Measurements from ENCODE around the gene CLIC5. TPM values are rescaled to one million over a fixed set of nuclear protein-coding genes. Genes with fewer than 3 reads are reported as not detected.

CLIC5 gene
- total RNA-seq, 3 donors from 2014 or later, result 1.5 to 2.9 (median 1.6) TPM

DNA sequence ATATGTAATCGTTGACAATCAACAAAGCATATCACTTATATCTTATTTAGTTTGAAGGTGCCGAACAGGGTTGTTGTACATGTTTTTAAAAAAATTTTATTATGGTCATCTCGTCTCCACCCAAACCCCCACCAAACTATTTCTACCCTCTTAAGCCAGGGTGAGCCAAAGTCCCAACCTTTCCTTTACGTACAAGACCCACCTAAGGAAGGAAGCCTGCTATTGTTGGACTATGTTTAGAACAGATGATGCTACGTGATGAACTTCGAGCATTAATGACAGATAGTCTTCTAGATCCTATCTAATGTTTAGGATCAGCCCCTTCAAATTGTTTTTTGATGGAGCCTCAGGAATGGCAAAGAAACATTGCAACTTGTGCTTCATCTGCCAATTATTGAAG lies 44.4 kb downstream of the CLIC5 start:
- Mint-ChIP-seq H3K4me3 (no peak overlapping the region), H3K27me3 (ENCODE audit: low read depth) (no peaks in the 10 kb centered on the region), H3K36me3 (ENCODE audit: insufficient read depth) (no peaks in the 10 kb centered on the region), H3K4me1 (ENCODE audit: low read depth) (peaks cover 18% of the 10 kb centered on the region), H3K9me3 (peaks cover 4% of the 10 kb centered on the region)
- no peak for DNase-seq
- no peak for ATAC-seq

DNA sequence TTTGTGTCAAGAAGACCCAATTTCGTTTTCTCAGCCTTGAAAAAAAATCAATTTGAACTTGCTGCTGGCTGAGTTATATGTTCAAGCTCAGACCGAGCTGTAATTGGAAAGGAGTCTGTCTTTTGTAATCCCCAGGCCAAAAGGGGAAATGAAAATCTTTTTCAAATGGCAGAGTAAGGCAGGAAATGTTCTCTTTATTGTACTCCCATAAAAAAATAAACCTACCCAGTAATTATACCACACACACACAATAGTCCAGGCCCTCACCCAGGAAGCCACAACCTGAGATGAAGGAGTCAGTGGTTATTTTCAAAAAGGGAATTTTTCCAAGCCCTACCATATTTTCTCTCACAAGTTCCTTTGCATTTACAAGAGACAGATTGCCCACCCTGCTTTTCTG lies 45.3 kb downstream of the CLIC5 start:
- H3K36me3 Mint-ChIP-seq (ENCODE audit: insufficient read depth), result no peaks in the 10 kb centered on the region
- ATAC-seq (no peak), DNase-seq (no peak)
- H3K4me1 Mint-ChIP-seq (ENCODE audit: low read depth), result peaks cover 18% of the 10 kb centered on the region
- no peaks in the 10 kb centered on the region for H3K27me3 Mint-ChIP-seq (ENCODE audit: low read depth)
- H3K9me3 Mint-ChIP-seq, result peaks cover 4% of the 10 kb centered on the region
- H3K4me3 Mint-ChIP-seq, result no peak overlapping the region

DNA sequence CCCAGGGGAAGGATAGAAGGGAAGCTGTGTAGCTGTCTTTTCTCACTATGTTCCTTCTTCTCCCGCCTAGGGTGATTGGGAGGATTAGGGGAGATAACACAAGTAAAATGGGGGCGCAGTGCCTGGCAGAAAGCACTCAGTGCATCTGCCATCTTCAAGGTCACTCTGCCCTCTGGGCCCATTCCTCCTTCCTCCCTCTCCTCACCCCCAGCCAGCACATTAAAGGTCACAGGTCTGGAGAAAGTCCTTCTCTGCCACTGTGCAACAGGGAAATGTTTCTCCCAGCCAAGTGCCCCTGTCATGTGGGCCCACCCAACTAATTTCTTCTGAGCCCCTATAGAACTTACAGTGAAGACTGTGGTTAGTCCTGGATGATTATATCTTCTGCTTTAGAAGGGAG lies 45.8 kb downstream of the CLIC5 start:
- Mint-ChIP-seq H3K9me3 (peaks cover 5% of the 10 kb centered on the region), H3K4me1 (ENCODE audit: low read depth) (peaks cover 18% of the 10 kb centered on the region), H3K36me3 (ENCODE audit: insufficient read depth) (no peaks in the 10 kb centered on the region), H3K4me3 (no peak overlapping the region), H3K27me3 (ENCODE audit: low read depth) (no peaks in the 10 kb centered on the region)
- DNase-seq, result no peak
- ATAC-seq, result no peak

DNA sequence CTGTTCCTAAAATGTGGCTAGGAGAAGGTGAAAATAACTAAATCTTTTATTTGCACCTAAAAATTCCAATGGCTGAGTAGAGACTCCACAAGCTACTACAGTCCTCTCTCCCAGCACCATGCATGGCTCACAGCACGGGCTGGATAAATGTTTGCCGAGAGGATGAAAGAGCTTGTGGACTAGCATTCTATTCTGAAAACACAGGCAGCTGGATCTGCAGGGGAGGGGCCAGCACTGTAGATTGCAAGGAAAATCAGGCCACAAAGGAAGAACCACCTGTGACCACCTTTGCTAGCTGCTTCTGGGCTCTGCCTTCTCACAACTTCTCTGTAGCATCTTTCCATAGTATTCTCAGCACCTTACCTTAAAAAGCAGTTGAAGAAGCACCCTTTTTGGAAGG lies 46.6 kb downstream of the CLIC5 start:
- no peaks in the 10 kb centered on the region for H3K36me3 Mint-ChIP-seq (ENCODE audit: insufficient read depth)
- DNase-seq (no peak), ATAC-seq (no peak)
- H3K4me3 Mint-ChIP-seq, result no peak overlapping the region
- H3K9me3 Mint-ChIP-seq, result peaks cover 8% of the 10 kb centered on the region
- H3K4me1 Mint-ChIP-seq (ENCODE audit: low read depth), result peaks cover 18% of the 10 kb centered on the region
- H3K27me3 Mint-ChIP-seq (ENCODE audit: low read depth), result no peaks in the 10 kb centered on the region

DNA sequence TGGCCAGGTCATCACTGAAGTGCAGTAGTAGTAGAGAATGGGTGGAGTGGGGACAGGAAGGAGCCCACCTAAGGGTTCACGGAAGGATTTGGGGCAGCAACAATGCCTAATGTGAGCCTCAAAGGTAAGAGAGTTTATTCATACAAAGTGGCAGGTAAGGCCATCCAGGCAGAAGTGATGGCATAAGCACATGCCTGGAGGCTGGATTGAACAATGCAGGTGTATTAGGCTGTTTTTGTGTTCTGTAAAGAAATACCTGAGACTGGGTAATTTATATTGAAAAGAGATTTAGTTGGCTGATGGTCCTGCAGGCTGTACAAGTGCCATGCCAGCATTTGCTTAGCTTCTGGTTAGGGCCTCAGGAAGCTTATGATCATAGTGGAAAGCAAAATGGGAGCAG lies 48.3 kb downstream of the CLIC5 start:
- peaks cover 8% of the 10 kb centered on the region for H3K9me3 Mint-ChIP-seq
- H3K4me1 Mint-ChIP-seq (ENCODE audit: low read depth), result peaks cover 18% of the 10 kb centered on the region
- no peak for ATAC-seq
- no peaks in the 10 kb centered on the region for H3K27me3 Mint-ChIP-seq (ENCODE audit: low read depth)
- no peaks in the 10 kb centered on the region for H3K36me3 Mint-ChIP-seq (ENCODE audit: insufficient read depth)
- no peak for DNase-seq
- no peak overlapping the region for H3K4me3 Mint-ChIP-seq

DNA sequence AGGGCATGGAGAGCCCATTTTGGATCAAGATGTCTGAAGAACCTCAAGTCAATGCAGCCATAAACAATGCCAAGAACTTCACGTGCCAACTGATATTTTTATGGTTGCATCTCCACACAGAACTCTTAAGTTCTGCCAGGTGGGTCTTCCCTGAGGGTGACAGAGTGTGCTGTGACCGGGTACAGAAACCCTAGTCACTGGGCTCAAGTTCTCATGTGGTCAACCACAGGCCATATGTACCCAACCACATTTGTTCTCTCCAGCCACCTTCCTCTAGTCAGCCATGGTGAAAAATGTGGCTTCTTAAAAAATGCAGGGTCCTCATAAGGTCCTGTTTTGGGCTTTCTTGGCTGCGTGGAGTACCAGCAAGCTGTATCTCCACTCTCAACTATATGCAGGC lies 48.9 kb downstream of the CLIC5 start:
- peaks cover 8% of the 10 kb centered on the region for H3K9me3 Mint-ChIP-seq
- ATAC-seq (no peak), DNase-seq (no peak)
- H3K4me3 Mint-ChIP-seq, result no peak overlapping the region
- no peaks in the 10 kb centered on the region for H3K27me3 Mint-ChIP-seq (ENCODE audit: low read depth)
- H3K36me3 Mint-ChIP-seq (ENCODE audit: insufficient read depth), result no peaks in the 10 kb centered on the region
- peaks cover 17% of the 10 kb centered on the region for H3K4me1 Mint-ChIP-seq (ENCODE audit: low read depth)

DNA sequence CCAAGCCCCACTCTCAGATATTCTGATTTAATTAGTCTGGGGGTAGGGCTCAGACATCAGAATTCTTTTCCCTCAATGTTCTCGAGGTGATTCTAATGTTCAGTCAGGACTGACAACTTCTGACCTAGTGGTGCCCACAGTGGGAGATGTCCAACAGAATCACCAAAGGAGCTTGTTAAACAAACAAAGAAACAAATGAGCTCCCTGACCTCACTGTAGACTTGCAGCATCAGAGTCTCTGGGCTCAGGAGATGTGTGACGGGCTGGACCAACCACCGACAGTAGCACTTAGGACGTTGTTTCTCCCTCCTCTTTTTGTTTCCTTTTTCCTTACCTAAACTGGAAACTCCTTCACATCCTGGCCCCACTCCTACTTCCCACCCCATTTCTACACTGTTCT lies 49.3 kb downstream of the CLIC5 start:
- no peaks in the 10 kb centered on the region for H3K27me3 Mint-ChIP-seq (ENCODE audit: low read depth)

DNA sequence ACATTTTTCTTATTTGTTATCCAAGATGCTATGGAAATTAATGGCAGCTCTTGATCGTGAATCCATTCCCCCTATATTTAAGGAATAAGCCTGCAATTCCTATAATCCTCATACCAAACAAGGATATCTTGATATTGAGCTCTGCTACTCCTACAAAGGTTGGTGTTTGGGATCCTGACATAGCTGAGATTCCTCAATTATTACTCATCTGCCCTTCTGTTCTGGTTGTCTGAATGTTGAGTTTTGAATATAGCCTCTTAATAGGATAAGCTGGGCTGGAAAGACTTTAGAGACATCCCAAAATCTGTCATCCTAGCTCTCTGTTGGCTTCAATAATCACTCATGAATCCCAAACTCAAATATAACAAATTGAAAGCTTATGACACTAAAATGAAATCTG lies 49.9 kb downstream of the CLIC5 start:
- H3K27me3 Mint-ChIP-seq (ENCODE audit: low read depth), result no peaks in the 10 kb centered on the region
- ATAC-seq (no peak), DNase-seq (no peak)
- peaks cover 8% of the 10 kb centered on the region for H3K9me3 Mint-ChIP-seq
- no peak overlapping the region for H3K4me3 Mint-ChIP-seq
- peaks cover 11% of the 10 kb centered on the region for H3K4me1 Mint-ChIP-seq (ENCODE audit: low read depth)
- no peaks in the 10 kb centered on the region for H3K36me3 Mint-ChIP-seq (ENCODE audit: insufficient read depth)

More for the DNA sequence above, 49.3 kb downstream of the CLIC5 start:
- Mint-ChIP-seq H3K36me3 (ENCODE audit: insufficient read depth) (no peaks in the 10 kb centered on the region), H3K9me3 (peaks cover 8% of the 10 kb centered on the region), H3K4me1 (ENCODE audit: low read depth) (peaks cover 16% of the 10 kb centered on the region), H3K4me3 (no peak overlapping the region)
- no peak for DNase-seq
- no peak for ATAC-seq

DNA sequence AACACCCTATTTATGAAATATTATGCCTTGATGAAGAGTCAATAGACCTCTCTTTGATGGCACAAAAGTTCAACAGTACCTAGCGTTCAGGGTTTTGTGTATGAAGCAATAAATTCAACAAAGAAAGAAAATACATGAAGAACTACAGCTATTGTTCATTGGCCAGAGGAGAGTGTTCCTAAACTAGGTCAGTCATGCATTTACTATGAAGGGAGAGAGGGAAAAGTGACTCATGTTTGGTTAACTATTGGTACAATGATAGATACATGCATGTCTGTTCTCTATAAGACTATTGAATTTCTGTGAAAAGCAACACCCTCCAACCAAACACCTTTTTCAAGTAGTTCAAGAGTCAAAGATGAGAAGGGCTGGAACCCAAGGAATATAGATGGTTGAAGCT lies 50.7 kb downstream of the CLIC5 start:
- H3K4me1 Mint-ChIP-seq (ENCODE audit: low read depth), result peaks cover 3% of the 10 kb centered on the region
- DNase-seq, result no peak
- no peak for ATAC-seq

DNA sequence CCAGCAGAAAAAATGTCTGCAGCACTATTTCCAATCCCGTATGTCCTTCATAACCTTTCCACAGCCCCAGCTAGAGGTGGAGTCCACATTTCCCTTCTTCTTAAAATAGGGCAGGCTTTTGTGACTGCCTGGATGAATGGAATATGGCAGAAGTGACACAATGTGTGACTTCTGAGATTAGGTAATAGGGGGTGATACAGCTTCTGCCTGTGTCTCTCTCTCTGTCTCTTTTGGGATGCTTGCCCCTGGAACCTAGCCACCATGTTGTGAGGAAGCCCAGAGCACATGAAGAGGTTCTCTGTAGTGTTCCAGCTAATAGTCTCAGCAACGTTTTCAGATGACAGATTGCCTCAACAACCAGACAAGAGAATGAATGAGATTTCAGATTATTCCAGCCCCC lies 51.4 kb downstream of the CLIC5 start:
- H3K36me3 Mint-ChIP-seq (ENCODE audit: insufficient read depth), result no peaks in the 10 kb centered on the region
- ATAC-seq (no peak), DNase-seq (no peak)
- no peaks in the 10 kb centered on the region for H3K27me3 Mint-ChIP-seq (ENCODE audit: low read depth)
- H3K4me3 Mint-ChIP-seq, result no peak overlapping the region
- H3K9me3 Mint-ChIP-seq, result peaks cover 8% of the 10 kb centered on the region
- no peaks in the 10 kb centered on the region for H3K4me1 Mint-ChIP-seq (ENCODE audit: low read depth)

More for the DNA sequence above, 50.7 kb downstream of the CLIC5 start:
- H3K4me3 Mint-ChIP-seq, result no peak overlapping the region
- H3K36me3 Mint-ChIP-seq (ENCODE audit: insufficient read depth), result no peaks in the 10 kb centered on the region
- H3K27me3 Mint-ChIP-seq (ENCODE audit: low read depth), result no peaks in the 10 kb centered on the region
- H3K9me3 Mint-ChIP-seq, result peaks cover 8% of the 10 kb centered on the region

DNA sequence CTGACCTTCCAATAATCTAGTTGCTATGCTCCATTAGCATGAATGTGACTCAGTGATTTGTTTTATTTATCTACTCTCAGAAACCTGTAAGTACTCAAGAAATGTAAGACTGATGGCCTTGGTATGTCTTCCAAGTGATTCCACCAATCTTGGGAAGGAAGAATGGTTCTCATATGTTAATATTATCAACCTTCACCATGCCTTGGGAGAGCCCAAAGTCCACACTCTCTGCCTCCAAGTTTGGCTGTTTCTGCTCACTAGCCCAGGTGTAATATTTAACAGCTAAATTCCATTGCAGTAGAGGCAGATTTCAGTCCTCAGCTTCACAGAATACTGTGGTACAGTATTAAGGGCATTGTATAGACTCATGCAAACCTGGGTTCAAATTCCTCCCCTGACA lies 51.8 kb downstream of the CLIC5 start:
- no peaks in the 10 kb centered on the region for H3K36me3 Mint-ChIP-seq (ENCODE audit: insufficient read depth)
- H3K9me3 Mint-ChIP-seq, result peaks cover 8% of the 10 kb centered on the region
- no peaks in the 10 kb centered on the region for H3K4me1 Mint-ChIP-seq (ENCODE audit: low read depth)
- ATAC-seq, result no peak
- no peak overlapping the region for H3K4me3 Mint-ChIP-seq
- no peak for DNase-seq
- H3K27me3 Mint-ChIP-seq (ENCODE audit: low read depth), result no peaks in the 10 kb centered on the region

DNA sequence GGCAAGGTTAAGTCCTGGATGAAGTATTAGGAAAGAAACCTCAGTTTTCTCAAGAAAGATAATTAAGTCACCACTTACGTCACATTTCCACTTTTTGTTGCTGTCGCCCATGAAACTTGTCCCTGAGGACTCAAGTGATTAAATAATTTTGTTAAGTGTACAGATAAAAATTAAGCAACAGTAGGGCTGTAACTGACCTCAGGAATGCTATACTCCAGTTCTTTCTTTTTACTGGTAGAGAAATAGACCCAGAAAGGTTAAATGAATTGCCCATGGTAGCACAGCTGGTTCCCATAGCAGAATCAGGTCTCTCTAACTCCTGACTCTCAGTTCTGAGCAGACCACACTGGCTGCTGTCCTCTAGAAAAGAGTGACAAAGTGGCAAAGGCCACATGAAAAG lies 54.5 kb downstream of the CLIC5 start:
- peaks cover 8% of the 10 kb centered on the region for H3K9me3 Mint-ChIP-seq
- no peaks in the 10 kb centered on the region for H3K4me1 Mint-ChIP-seq (ENCODE audit: low read depth)
- DNase-seq, result no peak
- H3K4me3 Mint-ChIP-seq, result no peak overlapping the region
- H3K27me3 Mint-ChIP-seq (ENCODE audit: low read depth), result no peaks in the 10 kb centered on the region
- no peaks in the 10 kb centered on the region for H3K36me3 Mint-ChIP-seq (ENCODE audit: insufficient read depth)
- no peak for ATAC-seq

DNA sequence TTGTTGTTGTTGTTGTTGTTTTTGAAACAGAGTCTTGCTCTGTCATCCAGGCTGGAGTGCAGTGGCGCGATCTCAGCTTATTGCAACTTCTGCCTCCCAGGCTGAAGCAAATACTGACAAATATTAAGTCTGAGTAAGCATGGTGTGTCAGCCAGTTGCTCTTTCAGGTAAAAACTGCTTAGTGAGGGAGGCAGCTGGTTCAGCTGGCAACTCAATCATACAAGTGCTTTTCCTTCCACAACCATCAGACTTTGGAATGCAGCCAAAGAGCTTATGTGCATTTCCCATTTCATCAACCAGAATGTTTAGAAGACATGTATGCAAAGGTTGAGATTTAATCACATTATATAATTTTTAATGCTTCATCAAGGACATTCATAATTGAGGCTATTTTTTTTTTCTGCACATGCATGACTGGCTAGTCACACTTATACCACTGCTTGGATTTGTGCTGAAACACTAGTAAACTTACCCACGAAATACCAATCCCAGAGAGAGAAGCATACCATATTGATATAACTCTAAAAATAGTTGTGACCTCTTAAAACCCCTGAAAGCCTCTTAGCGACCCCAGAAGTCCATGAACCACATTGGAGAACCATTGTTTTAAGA lies 56.0 kb downstream of the CLIC5 start:
- Mint-ChIP-seq H3K36me3 (ENCODE audit: insufficient read depth) (peaks cover 3% of the 10 kb centered on the region), H3K4me3 (no peak overlapping the region), H3K9me3 (peaks cover 4% of the 10 kb centered on the region), H3K4me1 (ENCODE audit: low read depth) (no peaks in the 10 kb centered on the region), H3K27me3 (ENCODE audit: low read depth) (no peaks in the 10 kb centered on the region)
- ATAC-seq, result no peak
- no peak for DNase-seq

DNA sequence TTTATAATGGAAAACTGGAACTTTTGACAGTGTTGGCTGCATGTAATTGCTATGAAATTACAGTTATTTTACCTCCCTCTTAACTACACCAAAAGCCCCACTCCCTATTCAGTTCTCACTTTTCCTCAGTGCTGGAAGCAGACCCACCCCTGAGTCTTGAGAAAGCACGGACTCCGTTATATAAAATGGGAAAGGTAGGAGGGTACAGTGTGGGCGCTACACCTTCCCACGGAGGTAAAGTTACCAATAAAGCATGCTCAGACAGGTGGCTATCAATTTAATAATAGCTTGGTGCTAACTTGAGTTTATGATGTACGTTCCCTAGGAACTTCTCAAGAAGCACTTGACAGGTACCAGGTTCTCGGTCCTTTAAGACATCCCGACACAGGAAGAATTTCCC lies 59.0 kb downstream of the CLIC5 start:
- H3K4me3 Mint-ChIP-seq, result no peak overlapping the region
- peaks cover 21% of the 10 kb centered on the region for H3K36me3 Mint-ChIP-seq (ENCODE audit: insufficient read depth)
- no peaks in the 10 kb centered on the region for H3K9me3 Mint-ChIP-seq
- ATAC-seq, result no peak
- no peaks in the 10 kb centered on the region for H3K4me1 Mint-ChIP-seq (ENCODE audit: low read depth)
- no peaks in the 10 kb centered on the region for H3K27me3 Mint-ChIP-seq (ENCODE audit: low read depth)
- no peak for DNase-seq

DNA sequence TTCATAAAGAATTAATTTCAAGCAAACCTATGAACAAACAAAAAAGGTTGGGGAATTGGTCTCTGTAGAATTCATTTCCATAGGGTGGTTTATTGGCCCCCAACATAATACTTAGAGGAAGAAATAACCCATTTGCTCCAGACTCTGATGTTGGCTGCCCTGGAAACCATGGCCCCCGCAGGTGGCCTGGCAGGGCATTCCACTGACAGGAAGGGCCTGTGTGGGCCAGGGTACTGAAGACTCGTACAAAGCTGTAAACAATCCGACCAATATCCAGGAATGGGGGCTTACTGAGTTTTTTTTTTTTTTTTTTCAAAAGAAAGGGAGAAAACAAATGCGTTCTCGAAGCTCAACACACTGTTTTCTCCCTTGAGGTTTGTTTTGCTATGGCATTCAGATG lies 59.5 kb downstream of the CLIC5 start:
- ATAC-seq (no peak), DNase-seq (no peak)
- peaks cover 26% of the 10 kb centered on the region for H3K36me3 Mint-ChIP-seq (ENCODE audit: insufficient read depth)
- H3K27me3 Mint-ChIP-seq (ENCODE audit: low read depth), result no peaks in the 10 kb centered on the region
- H3K4me1 Mint-ChIP-seq (ENCODE audit: low read depth), result no peaks in the 10 kb centered on the region
- H3K4me3 Mint-ChIP-seq, result no peak overlapping the region
- no peaks in the 10 kb centered on the region for H3K9me3 Mint-ChIP-seq

DNA sequence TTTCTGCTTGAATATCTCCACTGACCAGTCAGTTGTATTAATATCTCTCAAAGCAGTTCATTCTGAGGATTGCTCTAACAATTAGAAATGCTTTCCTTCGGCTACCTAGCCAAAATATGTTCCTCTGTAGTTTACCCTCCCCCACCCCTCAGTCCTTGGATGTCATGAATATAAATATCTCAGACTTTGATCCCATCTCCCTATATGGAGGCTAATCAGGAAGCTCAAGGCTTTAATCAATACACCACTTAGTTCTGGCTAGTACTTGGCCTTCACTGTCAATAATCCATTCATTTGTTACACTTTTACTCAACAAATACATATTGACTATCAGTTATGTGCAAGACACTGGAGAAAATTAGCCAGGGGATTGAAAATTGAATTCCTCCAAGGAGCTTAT lies 60.1 kb downstream of the CLIC5 start:
- no peak for ATAC-seq

More for the DNA sequence above, 60.1 kb downstream of the CLIC5 start:
- H3K9me3 Mint-ChIP-seq, result no peaks in the 10 kb centered on the region
- H3K4me3 Mint-ChIP-seq, result no peak overlapping the region
- H3K4me1 Mint-ChIP-seq (ENCODE audit: low read depth), result no peaks in the 10 kb centered on the region
- DNase-seq, result no peak
- H3K36me3 Mint-ChIP-seq (ENCODE audit: insufficient read depth), result peaks cover 27% of the 10 kb centered on the region
- H3K27me3 Mint-ChIP-seq (ENCODE audit: low read depth), result no peaks in the 10 kb centered on the region
